ENCODE measurements around the gene ZFAND3.

The ZFAND3 gene

GRCh38 chr6:38169977-38170526, 350.5 kb downstream of the ZFAND3 start:
- DNase-seq (ENCODE audit: low read depth in 2 of 2), result no peak

DNA sequence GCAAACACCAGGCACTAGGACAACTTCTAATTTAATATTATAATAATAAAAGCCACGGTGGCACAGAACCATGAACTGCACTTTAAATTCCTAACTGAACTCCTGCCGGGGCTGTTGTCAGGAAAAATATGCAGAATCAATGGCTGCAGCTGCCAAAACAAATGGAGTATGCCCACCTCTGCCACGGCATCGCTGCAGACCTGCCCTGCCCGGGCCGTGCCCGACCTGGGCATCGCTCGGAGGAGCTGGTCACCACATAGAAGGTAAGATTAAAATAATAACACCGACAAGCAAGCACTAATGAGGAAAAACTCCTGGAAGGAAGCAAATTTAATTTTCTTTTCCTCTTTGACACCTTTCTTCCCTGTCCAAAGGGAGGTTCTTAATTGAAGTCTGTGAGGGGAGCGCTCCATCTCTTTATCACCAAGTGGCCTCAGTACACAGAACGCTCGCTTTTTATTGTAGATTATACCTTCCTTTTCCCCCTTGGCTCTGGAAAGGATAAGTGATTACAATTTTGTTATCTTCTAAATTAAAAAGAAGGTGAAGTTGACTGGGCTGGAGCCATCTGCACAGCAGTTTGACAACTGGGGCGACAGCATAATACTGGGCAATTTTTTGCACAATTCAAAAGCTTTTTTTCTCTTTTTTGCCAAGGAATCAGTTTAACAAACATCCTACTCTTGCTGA, 351.3 kb downstream of the ZFAND3 start:
- no peak for DNase-seq (ENCODE audit: low read depth in 2 of 2)

DNA sequence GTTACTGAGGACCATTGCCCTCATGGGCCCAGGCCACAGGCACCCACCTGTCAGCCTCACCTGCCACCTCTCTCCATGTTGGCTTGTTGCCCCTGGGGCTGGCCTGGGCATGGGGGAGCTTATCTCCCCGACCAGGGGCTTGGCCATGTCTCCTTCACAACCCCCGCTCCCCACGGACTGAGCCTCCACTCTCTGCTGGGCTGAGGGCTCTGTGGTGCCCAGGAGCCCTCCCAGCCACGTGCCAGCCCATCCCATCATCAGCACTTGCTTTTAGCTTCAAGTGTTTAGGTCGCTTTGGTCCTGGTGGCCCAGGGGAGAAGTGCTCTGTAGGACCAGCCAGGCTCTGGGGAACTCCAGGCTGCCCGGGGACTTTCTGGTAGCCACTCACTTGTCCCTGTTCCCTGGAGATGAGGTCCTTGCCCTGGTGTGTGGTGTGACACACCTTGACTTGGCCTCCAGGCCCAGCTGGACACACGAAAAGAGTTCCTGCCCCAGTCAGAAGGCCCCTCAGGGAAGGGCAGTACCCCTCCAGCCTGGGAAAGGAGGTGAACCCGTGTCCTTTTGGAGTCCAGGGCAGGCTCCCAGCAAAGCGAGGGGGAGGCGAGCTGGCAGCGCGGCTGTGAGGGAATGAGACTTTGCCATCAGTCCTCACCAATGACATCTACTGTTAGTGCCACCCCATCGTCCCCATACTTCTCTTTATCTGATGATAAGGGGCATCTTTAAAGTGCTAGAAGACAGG, 352.6 kb downstream of the ZFAND3 start:
- no peak for DNase-seq (ENCODE audit: low read depth in 2 of 2)

DNA sequence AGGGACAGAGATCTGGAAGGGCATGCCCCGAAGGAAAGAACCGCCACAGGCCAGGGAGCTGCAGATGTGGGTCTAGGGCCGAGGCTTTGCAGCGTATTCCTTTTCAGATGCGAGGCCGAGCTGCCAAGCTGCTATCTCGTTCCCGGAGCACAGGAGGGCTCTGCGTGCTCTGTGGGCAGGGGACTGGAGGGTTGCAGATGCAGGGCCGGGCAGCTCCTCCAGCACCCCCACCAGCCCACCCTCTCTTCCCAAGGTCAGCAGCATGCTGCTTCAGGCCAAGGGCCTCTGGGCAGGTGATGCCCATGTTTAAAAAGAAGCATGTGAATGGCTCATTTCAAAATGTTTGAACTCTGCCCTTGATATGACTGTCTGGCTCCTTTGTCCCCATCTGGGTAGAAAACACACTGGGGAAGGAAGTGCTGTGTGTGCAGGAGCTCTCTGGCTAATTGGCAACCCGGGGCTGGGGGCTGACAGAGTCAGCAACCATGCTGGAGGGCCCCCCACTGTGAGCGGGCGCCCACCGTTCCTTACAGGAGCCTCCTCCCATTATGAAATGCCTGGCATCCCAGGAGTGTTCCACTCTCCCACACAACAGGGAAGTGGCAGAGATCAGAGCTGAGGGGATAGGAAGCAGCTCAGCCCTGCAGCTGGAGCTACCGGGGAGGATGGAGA, 353.3 kb downstream of the ZFAND3 start:
- no peak for DNase-seq (ENCODE audit: low read depth in 2 of 2)

- DNase-seq (ENCODE audit: low read depth in 2 of 2), result no peak
Measured at GRCh38 chr6:38173909-38174308, 354.4 kb downstream of the ZFAND3 start.

DNA sequence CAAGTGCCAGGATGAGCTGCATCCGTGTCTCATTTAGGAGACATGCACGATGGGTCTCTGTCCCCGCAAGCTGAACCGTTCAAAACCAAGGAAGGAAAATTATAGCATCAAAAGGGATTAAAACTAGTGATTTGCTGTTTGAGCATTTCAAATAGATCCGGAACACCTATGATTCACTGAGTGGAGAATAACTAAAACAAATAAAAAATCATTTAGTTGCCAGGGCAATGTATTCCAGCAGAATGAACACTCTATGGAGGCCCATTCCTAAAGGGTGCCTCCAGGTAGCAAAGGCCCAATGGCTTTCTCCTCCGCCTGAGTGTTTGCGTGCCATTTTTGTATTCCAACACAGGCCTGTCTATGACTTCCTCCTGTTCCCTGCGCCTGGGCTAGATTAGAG, 354.8 kb downstream of the ZFAND3 start:
- DNase-seq (ENCODE audit: low read depth in 2 of 2), result no peak

GRCh38 chr6:38174806-38175495, 355.4 kb downstream of the ZFAND3 start:
- DNase-seq (ENCODE audit: low read depth in 2 of 2), result no peak

DNA sequence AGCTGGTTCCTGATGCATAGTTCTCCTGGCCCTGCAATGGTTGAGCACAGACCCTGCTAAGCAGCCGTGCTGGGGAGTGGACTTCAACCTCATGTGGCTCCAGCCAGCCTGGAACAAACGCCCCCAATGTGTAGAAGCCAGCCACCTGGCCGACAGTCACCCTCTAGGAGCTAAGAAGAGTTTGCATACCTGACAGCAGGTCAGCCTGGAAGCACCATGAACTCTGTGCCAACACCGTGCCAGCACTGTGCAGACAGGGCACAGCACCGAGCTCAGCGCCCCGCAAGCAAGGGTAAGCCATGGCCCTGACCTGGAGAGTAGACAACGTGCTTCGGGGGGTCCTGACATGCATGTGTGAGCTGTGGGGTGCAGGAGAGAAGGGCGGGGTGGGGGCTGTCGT, 356.3 kb downstream of the ZFAND3 start:
- DNase-seq (ENCODE audit: low read depth in 2 of 2), result no peak

- DNase-seq (ENCODE audit: low read depth in 2 of 2), result no peak
Measured at GRCh38 chr6:38176797-38177751, 357.5 kb downstream of the ZFAND3 start.

GRCh38 chr6:38177882-38178583, 358.5 kb downstream of the ZFAND3 start:
- no peak for DNase-seq (ENCODE audit: low read depth in 2 of 2)

GRCh38 chr6:38178584-38178886, 359.0 kb downstream of the ZFAND3 start:
- DNase-seq (ENCODE audit: low read depth in 2 of 2), result no peak

DNA sequence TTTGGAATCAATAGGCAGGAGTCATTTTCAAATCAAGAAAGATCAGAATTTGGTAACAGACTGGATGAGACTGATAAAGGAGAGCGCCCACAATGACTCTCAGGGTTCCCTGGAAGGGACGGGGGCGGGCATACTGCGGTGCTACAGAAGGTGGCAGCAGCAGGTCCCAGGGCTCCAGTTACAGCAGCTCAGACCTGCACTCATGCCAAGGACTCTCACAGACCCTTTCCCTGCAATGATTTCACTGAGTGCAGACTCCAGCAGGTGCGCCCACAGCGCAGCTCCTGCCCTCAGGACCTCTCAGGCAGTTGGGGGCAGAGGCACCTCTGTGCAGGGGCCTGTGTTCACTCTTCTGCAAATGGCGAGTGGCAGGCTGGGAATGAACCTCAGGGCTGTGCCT, 359.8 kb downstream of the ZFAND3 start:
- no peak for DNase-seq (ENCODE audit: low read depth in 2 of 2)

DNA sequence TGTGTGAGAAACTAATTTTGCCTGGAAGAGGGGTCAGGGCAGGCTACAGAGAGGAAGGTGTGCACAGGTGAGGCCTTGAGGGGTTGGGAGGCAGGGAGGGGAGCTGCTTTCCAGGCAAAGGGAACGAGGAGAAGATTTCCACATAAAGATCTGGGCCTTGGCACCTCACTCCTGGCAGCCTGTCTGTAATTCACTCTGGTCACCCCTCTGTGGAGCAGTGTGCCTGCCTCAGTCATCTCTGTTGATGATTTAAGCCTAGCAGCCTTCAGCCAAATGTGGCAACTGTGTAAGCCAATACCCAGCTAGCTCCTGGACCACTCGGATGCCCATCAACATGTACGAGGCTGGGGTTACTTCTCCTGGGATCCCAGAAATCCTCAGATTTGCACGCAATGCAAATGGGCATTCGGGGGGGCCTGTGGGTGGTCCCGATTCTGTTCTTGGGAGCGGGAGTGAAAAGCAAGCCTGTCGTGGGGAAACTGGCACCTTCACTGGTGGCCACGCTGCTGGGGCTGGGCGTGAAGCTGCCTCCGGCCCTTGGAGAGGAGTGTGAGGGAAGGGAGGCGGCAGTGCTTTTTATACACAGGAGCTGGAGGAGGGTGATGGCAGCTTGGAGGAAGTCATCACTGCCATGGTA, 360.4 kb downstream of the ZFAND3 start:
- no peak for DNase-seq (ENCODE audit: low read depth in 2 of 2)

- DNase-seq (ENCODE audit: low read depth in 2 of 2), result no peak
Measured at GRCh38 chr6:38180586-38180985, 361.1 kb downstream of the ZFAND3 start.

- DNase-seq (ENCODE audit: low read depth in 2 of 2), result no peak
Measured at GRCh38 chr6:38182426-38182825, 362.9 kb downstream of the ZFAND3 start.

GRCh38 chr6:38183856-38184584, 364.5 kb downstream of the ZFAND3 start:
- no peak for DNase-seq (ENCODE audit: low read depth in 2 of 2)

- no peak for DNase-seq (ENCODE audit: low read depth in 2 of 2)
Measured at GRCh38 chr6:38184585-38185080, 365.1 kb downstream of the ZFAND3 start.

- no peak for DNase-seq (ENCODE audit: low read depth in 2 of 2)
Measured at GRCh38 chr6:38185244-38185643, 365.7 kb downstream of the ZFAND3 start.

GRCh38 chr6:38185752-38186151, 366.2 kb downstream of the ZFAND3 start:
- no peak for DNase-seq (ENCODE audit: low read depth in 2 of 2)

Measured in stimulated activated CD4-positive, alpha-beta T cell treated with anti-CD3 and anti-CD28 coated beads, Interleukin-1b, Interleukin-23, amount 100 ng/mL, for 4 hours (primary cell).